ENCODE results near the gene MEF2A.

DNA sequence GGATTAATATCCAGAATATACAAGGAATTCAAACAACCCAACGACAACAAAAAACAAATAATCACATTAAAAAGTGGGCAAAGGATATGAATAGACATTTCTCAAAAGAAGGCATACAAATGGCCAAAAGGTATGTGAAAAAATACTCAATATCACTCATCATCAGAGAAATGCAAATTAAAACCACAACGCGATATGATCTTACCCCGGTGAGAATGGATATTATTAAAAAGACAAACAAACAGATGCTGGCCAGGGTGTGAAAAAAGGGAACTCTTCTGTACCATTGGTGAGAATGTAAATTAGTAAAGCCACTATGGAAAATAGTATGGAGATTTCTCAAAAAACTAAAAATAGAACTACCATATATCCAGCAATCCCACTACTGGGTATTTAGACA, 43.5 kb upstream of the MEF2A start:
- TF ChIP-seq ZFP30 (CRISPR knock-in tag; IDR thresholded peaks at IDR 0.05): no peak
- TF ChIP-seq, protein P1, sequence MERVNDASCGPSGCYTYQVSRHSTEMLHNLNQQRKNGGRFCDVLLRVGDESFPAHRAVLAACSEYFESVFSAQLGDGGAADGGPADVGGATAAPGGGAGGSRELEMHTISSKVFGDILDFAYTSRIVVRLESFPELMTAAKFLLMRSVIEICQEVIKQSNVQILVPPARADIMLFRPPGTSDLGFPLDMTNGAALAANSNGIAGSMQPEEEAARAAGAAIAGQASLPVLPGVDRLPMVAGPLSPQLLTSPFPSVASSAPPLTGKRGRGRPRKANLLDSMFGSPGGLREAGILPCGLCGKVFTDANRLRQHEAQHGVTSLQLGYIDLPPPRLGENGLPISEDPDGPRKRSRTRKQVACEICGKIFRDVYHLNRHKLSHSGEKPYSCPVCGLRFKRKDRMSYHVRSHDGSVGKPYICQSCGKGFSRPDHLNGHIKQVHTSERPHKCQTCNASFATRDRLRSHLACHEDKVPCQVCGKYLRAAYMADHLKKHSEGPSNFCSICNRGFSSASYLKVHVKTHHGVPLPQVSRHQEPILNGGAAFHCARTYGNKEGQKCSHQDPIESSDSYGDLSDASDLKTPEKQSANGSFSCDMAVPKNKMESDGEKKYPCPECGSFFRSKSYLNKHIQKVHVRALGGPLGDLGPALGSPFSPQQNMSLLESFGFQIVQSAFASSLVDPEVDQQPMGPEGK (CRISPR knock-in tag; IDR thresholded peaks at IDR 0.05; ENCODE audit: borderline replicate concordance): no peak
- TF ChIP-seq TCF4 (CRISPR knock-in tag; IDR thresholded peaks at IDR 0.05; ENCODE audit: borderline replicate concordance): no peak
- TF ChIP-seq RARB (CRISPR knock-in tag; IDR thresholded peaks at IDR 0.05): no peak
- TF ChIP-seq ARNTL (CRISPR knock-in tag; IDR thresholded peaks at IDR 0.05; ENCODE audit: borderline replicate concordance, low read depth): no peak
- TF ChIP-seq ZFP3 (CRISPR knock-in tag; IDR thresholded peaks at IDR 0.05): no peak
- TF ChIP-seq ZNF8 (CRISPR knock-in tag; IDR thresholded peaks at IDR 0.05): no peak
- TF ChIP-seq, protein P2, sequence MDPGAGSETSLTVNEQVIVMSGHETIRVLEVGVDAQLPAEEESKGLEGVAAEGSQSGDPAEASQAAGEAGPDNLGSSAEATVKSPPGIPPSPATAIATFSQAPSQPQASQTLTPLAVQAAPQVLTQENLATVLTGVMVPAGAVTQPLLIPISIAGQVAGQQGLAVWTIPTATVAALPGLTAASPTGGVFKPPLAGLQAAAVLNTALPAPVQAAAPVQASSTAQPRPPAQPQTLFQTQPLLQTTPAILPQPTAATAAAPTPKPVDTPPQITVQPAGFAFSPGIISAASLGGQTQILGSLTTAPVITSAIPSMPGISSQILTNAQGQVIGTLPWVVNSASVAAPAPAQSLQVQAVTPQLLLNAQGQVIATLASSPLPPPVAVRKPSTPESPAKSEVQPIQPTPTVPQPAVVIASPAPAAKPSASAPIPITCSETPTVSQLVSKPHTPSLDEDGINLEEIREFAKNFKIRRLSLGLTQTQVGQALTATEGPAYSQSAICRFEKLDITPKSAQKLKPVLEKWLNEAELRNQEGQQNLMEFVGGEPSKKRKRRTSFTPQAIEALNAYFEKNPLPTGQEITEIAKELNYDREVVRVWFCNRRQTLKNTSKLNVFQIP (CRISPR knock-in tag; IDR thresholded peaks at IDR 0.05; ENCODE audit: borderline replicate concordance, low read depth): no peak
- no peak for TF ChIP-seq ISL1 (CRISPR knock-in tag; IDR thresholded peaks at IDR 0.05)
- no peak for TF ChIP-seq SNAI2 (CRISPR knock-in tag; IDR thresholded peaks at IDR 0.05)
- no peak for TF ChIP-seq ESRRG (CRISPR knock-in tag; IDR thresholded peaks at IDR 0.05)
- TF ChIP-seq CSDC2 (CRISPR knock-in tag; IDR thresholded peaks at IDR 0.05): no peak
- TF ChIP-seq, protein P3, sequence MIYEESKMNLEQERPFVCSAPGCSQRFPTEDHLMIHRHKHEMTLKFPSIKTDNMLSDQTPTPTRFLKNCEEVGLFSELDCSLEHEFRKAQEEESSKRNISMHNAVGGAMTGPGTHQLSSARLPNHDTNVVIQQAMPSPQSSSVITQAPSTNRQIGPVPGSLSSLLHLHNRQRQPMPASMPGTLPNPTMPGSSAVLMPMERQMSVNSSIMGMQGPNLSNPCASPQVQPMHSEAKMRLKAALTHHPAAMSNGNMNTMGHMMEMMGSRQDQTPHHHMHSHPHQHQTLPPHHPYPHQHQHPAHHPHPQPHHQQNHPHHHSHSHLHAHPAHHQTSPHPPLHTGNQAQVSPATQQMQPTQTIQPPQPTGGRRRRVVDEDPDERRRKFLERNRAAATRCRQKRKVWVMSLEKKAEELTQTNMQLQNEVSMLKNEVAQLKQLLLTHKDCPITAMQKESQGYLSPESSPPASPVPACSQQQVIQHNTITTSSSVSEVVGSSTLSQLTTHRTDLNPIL (CRISPR knock-in tag; IDR thresholded peaks at IDR 0.05; ENCODE audit: low read depth): no peak
- TF ChIP-seq, protein P4, sequence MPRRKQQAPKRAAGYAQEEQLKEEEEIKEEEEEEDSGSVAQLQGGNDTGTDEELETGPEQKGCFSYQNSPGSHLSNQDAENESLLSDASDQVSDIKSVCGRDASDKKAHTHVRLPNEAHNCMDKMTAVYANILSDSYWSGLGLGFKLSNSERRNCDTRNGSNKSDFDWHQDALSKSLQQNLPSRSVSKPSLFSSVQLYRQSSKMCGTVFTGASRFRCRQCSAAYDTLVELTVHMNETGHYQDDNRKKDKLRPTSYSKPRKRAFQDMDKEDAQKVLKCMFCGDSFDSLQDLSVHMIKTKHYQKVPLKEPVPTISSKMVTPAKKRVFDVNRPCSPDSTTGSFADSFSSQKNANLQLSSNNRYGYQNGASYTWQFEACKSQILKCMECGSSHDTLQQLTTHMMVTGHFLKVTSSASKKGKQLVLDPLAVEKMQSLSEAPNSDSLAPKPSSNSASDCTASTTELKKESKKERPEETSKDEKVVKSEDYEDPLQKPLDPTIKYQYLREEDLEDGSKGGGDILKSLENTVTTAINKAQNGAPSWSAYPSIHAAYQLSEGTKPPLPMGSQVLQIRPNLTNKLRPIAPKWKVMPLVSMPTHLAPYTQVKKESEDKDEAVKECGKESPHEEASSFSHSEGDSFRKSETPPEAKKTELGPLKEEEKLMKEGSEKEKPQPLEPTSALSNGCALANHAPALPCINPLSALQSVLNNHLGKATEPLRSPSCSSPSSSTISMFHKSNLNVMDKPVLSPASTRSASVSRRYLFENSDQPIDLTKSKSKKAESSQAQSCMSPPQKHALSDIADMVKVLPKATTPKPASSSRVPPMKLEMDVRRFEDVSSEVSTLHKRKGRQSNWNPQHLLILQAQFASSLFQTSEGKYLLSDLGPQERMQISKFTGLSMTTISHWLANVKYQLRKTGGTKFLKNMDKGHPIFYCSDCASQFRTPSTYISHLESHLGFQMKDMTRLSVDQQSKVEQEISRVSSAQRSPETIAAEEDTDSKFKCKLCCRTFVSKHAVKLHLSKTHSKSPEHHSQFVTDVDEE (CRISPR knock-in tag; IDR thresholded peaks at IDR 0.05): no peak
